LNCaP clone FGC (cell line): ENCODE results near the gene TM7SF2.
A peak's percentile ranks its signal among the peaks of the same experiment; 100 is the strongest.

Experiments
- DNase-seq: peaks from one replicate; pipeline ENCODE4 v3.0.0-alpha.2; 2011; ENCODE audit warnings: low read depth
- H3K4me3 ChIP-seq: 2 replicates; pipeline ENCODE4 v1.5.1; 2011; ENCODE audit warnings: mild to moderate bottlenecking, low read depth, low read length, control low read depth
- CTCF ChIP-seq: IDR thresholded peaks from 2 replicates; pipeline ENCODE4 v1.5.1; 2012; ENCODE audit warnings: mild to moderate bottlenecking; ENCODE audit not compliant: control insufficient read depth, insufficient read depth; ENCODE audit errors: extremely low read depth

Gene TM7SF2

GRCh38 chr11:65129649-65130441 lies 18.2 kb downstream of the TM7SF2 start:
- no peak for DNase-seq
- no peak overlapping the region for H3K4me3 ChIP-seq

DNA sequence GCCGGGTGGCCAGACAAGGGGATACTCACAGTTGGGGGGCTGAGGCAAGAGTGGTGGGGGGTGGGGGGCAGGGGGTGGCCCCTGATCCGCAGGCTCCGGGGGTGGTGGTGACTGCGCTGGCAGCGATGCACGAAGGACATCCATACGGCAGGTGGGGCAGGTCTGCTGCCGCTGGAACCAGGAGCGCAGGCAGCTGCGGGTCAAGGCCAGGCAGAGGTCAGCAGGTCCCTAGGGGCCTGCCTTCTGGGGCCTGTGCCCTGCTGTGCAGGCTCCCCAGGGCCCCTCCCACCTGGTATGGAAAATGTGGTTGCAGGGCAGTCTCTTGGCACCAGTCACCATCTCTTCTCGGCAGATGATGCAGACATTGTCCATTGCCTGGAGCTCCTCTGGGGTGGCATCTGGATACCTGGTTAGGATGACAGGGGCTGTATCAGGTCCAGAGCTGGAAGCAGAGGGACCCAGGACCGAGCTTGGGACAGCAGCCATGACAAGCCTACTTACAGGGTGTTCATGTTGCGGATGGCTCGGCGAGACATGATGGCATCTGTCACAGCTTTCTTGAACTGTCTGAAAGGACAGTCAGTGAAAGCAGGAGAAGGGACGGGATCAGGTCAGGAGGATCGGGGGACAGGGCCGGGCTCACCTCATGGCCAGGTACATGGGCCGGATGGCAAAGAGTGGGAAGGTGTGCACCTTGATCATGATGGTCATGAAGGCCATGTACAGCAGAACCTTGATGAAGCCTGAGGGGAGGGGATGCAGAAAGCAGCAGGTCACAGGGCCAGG lies 19.2 kb downstream of the TM7SF2 start:
- H3K4me3 ChIP-seq, result no peak overlapping the region
- no peak for TF ChIP-seq CTCF
- DNase-seq, result no peak

More at GRCh38 chr11:65129649-65130441, 18.2 kb downstream of the TM7SF2 start:
- no peak for TF ChIP-seq CTCF

DNA sequence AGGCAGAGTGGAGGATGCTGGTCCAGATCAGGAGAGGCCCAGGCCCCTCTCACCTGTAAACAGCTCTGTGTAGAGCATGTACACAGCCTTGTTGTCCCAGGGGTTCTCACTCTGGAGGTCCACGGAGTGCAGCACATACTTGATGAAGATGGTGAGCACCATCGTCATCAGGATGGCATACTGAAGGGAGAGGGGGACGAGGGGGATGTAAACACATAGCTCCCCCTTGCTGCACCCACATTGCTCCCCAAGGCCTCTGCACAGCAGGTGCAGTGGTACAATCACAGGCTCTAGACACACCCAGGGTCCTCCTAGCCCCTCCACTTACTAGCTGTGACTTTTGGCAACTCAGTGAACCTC lies 19.7 kb downstream of the TM7SF2 start:
- H3K4me3 ChIP-seq, result no peak overlapping the region
- TF ChIP-seq CTCF, result no peak
- no peak for DNase-seq

GRCh38 chr11:65131895-65132237 lies 20.2 kb downstream of the TM7SF2 start:
- no peak overlapping the region for H3K4me3 ChIP-seq
- TF ChIP-seq CTCF, result no peak
- DNase-seq, result no peak

- no peak for DNase-seq
- TF ChIP-seq CTCF, result no peak
- H3K4me3 ChIP-seq, result peak overlapping the region; percentile 100
Observed at GRCh38 chr11:65132238-65132987, 20.7 kb downstream of the TM7SF2 start.

DNA sequence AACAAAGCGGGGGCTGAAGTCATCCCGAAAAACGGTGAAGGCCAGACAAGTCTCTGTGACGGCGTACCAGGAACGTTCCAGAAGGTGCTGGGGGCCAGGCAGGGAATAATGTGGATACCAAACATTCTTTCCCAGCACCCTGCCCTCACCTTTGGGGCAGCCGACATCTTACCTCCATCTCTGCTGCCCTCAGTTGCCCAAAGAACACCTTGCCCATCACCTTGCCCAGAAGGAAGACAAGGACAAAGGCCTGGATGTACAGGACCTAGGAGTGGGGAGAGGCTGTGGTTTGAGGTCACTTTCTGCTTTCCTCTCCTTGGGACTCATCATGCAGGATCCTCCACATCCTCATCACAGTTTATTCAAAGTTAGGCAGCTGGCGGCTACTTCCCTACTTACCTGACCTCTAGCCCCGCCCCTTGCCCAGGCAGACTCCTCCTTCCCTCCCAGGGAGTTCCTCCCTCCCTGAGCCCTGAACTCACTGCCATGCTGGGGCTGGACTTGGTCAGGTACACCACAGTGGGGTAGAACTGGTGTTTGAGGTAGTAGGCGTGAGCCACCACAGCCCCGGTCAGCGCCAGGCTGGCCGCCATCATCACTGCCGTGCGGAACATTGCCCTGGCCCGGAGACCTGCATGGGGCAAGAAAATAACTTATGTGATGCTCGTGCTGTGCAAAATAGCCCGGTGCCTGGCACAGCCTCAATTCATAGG lies 21.5 kb downstream of the TM7SF2 start:
- H3K4me3 ChIP-seq, result peak overlapping the region; percentile 100
- DNase-seq, result peak; percentile 58
- TF ChIP-seq CTCF, result no peak
